GM23338 (cell line): ENCODE data around the gene FAM89B. TPM values are rescaled to one million over a fixed set of nuclear protein-coding genes. Genes with fewer than 3 reads are reported as not detected.

ENCODE experiments used
- ATAC-seq: fragments of 200-7000 bp; cut with Tn5 transposase; 3 replicates; pipeline ENCODE4 v1.9.1; 2020
- DNase-seq: peaks from one replicate; pipeline ENCODE4 v3.0.0-alpha.2; 2015; ENCODE audit warnings: low spot score
- H2AFZ ChIP-seq: fragments of 200-600 bp; sonication (generic); 2 replicates; pipeline ENCODE4 v1.8.0; 2016; ENCODE audit warnings: antibody characterized with exemption, mild to moderate bottlenecking, moderate library complexity
- H3F3A ChIP-seq: fragments of 200-600 bp; sonication (generic); replicated peaks from 2 replicates; pipeline ENCODE4 v1.8.0; 2017; ENCODE audit warnings: antibody characterized with exemption, mixed run types, low read depth
- H3K27ac ChIP-seq: fragments of 200-600 bp; sonication (generic); 2 replicates; pipeline ENCODE4 v1.6.1; 2016; ENCODE audit warnings: low read depth
- H3K27me3 ChIP-seq: fragments of 200-600 bp; sonication (generic); 2 replicates; pipeline ENCODE4 v1.8.0; 2016; ENCODE audit warnings: mild to moderate bottlenecking, mixed run types, moderate library complexity; ENCODE audit not compliant: insufficient read depth
- H3K36me3 ChIP-seq: fragments of 200-600 bp; sonication (generic); 2 replicates; pipeline ENCODE4 v1.8.0; 2016; ENCODE audit warnings: mild to moderate bottlenecking; ENCODE audit not compliant: insufficient read depth
- H3K4me1 ChIP-seq: fragments of 200-600 bp; sonication (generic); 2 replicates; pipeline ENCODE4 v1.8.0; 2016; ENCODE audit warnings: mild to moderate bottlenecking, moderate library complexity; ENCODE audit not compliant: insufficient read depth
- H3K4me2 ChIP-seq: fragments of 200-600 bp; sonication (generic); 2 replicates; pipeline ENCODE4 v1.7.1; 2017; ENCODE audit warnings: mixed run types
- H3K4me3 ChIP-seq: fragments of 200-600 bp; sonication (generic); 2 replicates; pipeline ENCODE4 v1.6.1; 2016; ENCODE audit warnings: mixed run types
- H3K79me2 ChIP-seq: fragments of 200-600 bp; sonication (generic); replicated peaks from 2 replicates; pipeline ENCODE4 v1.8.0; 2017; ENCODE audit warnings: mild to moderate bottlenecking; ENCODE audit not compliant: insufficient read depth
- H3K9me2 ChIP-seq: fragments of 200-600 bp; sonication (generic); 2 replicates; pipeline ENCODE4 v1.8.0; 2017; ENCODE audit not compliant: insufficient read depth
- H4K20me1 ChIP-seq: fragments of 200-600 bp; sonication (generic); replicated peaks from 2 replicates; pipeline ENCODE4 v1.8.0; 2017; ENCODE audit warnings: mild to moderate bottlenecking; ENCODE audit not compliant: insufficient read depth
- H3K27ac Mint-ChIP-seq: 2 replicates; pipeline ENCODE4 v1.8.0; 2020; ENCODE audit warnings: inconsistent platforms, mild to moderate bottlenecking, moderate library complexity, mixed read lengths
- H3K27me3 Mint-ChIP-seq: 3 replicates; pipeline ENCODE4 v1.8.0; 2022; ENCODE audit warnings: low read depth, mild to moderate bottlenecking, moderate library complexity, mixed read lengths, inconsistent platforms; ENCODE audit not compliant: insufficient read depth, poor library complexity
- H3K36me3 Mint-ChIP-seq: 3 replicates; pipeline ENCODE4 v1.8.0; 2021; ENCODE audit warnings: low read depth, mild to moderate bottlenecking, inconsistent platforms, moderate library complexity, mixed read lengths
- H3K4me1 Mint-ChIP-seq: 3 replicates; pipeline ENCODE4 v1.8.0; 2020; ENCODE audit warnings: mild to moderate bottlenecking, inconsistent platforms, mixed read lengths
- H3K4me3 Mint-ChIP-seq: 3 replicates; pipeline ENCODE4 v1.8.0; 2021; ENCODE audit warnings: moderate library complexity, mild to moderate bottlenecking, inconsistent platforms, mixed read lengths
- H3K9me3 Mint-ChIP-seq: 3 replicates; pipeline ENCODE4 v1.8.0; 2020; ENCODE audit warnings: moderate library complexity, mild to moderate bottlenecking, inconsistent platforms, mixed read lengths
- CTCF ChIP-seq, 2 experiments: fragments of 200-600 bp in 1 of 2; sonication (generic) in 1 of 2; conservative IDR thresholded peaks; 2 replicates each; pipeline versions ENCODE4 v1.5.1 to v1.6.1; 2016 to 2017; ENCODE audit warnings: antibody characterized with exemption in 2 of 2, low read depth in 2 of 2, mild to moderate bottlenecking in 2 of 2, moderate library complexity in 1 of 2
- EZH2 ChIP-seq: fragments of 200-600 bp; sonication (generic); IDR thresholded peaks from one replicate; pipeline ENCODE4 v1.8.0; 2017; ENCODE audit warnings: antibody characterized with exemption, mild to moderate bottlenecking, low read depth; ENCODE audit not compliant: unreplicated experiment
- EZH2phosphoT487 ChIP-seq: fragments of 200-600 bp; sonication (generic); IDR thresholded peaks from one replicate; pipeline ENCODE4 v1.8.1; 2018; ENCODE audit warnings: antibody characterized with exemption; ENCODE audit not compliant: unreplicated experiment
- JUNB ChIP-seq: IDR thresholded peaks from one replicate; pipeline ENCODE4 v1.6.1; 2016; ENCODE audit warnings: antibody characterized with exemption; ENCODE audit not compliant: unreplicated experiment
- NANOG ChIP-seq: IDR thresholded peaks from 2 replicates; pipeline ENCODE4 v1.6.1; 2016; ENCODE audit warnings: antibody characterized with exemption, borderline replicate concordance
- POLR2AphosphoS5 ChIP-seq: IDR thresholded peaks from 2 replicates; pipeline ENCODE4 v1.6.1; 2016; ENCODE audit warnings: antibody characterized with exemption, low read depth
- STAT1 ChIP-seq: IDR thresholded peaks from one replicate; pipeline ENCODE4 v1.6.1; 2016; ENCODE audit warnings: antibody characterized with exemption; ENCODE audit not compliant: unreplicated experiment
- ZNF114 ChIP-seq: fragments of 250-450 bp; sonication (Bioruptor Pico); IDR thresholded peaks from 2 replicates; pipeline ENCODE4 v1.5.0; 2020; ENCODE audit warnings: mild to moderate bottlenecking, moderate library complexity
- ZNF331 ChIP-seq: fragments of 250-450 bp; sonication (Bioruptor Pico); IDR thresholded peaks from 2 replicates; pipeline ENCODE4 v1.5.0; 2020; ENCODE audit warnings: low read depth, mild to moderate bottlenecking, moderate library complexity
- polyA plus RNA-seq: library from polyadenylated mRNA; unstranded; fragments of >200 nt; fragmentation: Nextera tagmentation; extraction: Ambion mirVana; gene quantifications from 2 replicates; pipeline ENCODE4 v1.2.1, GENCODE V29; 2016
- total RNA-seq: library from RNA; depleted of rRNA; stranded (reverse); fragments of >200 nt; shearing (Covaris generic); gene quantifications from 2 replicates; pipeline ENCODE4 v1.2.3, GENCODE V29; 2014
- TF ChIP-seq, protein P1 (sequence below): IDR thresholded peaks from one replicate; pipeline ENCODE4 v1.6.1; 2018; ENCODE audit warnings: antibody characterized with exemption; ENCODE audit not compliant: unreplicated experiment

FAM89B gene
- total and polyA plus RNA-seq, 2 experiments from 2014 or later = 13.0 to 18.2 TPM

DNA sequence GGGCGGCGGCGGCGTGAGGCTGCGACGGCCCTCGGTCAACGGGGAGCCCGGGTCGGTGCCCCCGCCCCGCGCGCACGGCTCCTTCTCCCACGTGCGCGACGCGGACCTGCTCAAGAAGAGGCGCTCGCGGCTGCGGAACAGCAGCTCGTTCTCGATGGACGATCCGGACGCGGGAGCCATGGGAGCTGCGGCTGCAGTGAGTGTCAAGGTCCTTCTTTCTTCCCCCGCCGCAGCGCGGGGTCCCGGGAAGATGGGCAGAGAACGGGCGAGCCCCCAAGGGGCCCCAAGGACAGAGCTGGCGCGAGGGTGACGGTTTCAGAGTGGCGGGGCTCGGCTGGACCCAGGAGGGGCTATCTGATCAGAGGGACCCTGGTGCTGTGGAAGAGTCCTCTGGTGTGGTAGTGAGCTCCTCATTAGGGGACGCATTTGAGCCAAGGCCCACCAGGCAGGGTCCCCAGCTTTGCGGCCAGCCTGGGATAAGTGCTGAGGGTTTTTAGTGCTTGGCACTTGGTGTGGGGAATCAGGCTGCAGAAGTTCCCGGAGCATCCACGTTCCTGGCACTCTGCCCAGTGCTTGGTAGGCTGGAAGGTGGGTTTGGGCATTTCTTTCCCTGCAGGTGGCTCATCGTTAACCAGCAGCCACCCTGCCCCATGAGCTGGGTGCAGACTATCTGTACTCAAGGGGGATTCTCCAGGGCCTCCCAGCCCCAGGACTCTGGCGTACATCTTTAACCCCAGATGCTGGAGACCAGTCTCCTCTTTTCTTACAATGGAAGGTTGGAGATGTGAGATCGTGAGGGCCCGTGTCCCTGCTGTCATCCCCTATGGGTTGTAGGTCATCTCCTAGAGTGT, 13.3 kb downstream of the FAM89B start (continued):
- TF ChIP-seq NANOG = no peak
- TF ChIP-seq, protein P1, sequence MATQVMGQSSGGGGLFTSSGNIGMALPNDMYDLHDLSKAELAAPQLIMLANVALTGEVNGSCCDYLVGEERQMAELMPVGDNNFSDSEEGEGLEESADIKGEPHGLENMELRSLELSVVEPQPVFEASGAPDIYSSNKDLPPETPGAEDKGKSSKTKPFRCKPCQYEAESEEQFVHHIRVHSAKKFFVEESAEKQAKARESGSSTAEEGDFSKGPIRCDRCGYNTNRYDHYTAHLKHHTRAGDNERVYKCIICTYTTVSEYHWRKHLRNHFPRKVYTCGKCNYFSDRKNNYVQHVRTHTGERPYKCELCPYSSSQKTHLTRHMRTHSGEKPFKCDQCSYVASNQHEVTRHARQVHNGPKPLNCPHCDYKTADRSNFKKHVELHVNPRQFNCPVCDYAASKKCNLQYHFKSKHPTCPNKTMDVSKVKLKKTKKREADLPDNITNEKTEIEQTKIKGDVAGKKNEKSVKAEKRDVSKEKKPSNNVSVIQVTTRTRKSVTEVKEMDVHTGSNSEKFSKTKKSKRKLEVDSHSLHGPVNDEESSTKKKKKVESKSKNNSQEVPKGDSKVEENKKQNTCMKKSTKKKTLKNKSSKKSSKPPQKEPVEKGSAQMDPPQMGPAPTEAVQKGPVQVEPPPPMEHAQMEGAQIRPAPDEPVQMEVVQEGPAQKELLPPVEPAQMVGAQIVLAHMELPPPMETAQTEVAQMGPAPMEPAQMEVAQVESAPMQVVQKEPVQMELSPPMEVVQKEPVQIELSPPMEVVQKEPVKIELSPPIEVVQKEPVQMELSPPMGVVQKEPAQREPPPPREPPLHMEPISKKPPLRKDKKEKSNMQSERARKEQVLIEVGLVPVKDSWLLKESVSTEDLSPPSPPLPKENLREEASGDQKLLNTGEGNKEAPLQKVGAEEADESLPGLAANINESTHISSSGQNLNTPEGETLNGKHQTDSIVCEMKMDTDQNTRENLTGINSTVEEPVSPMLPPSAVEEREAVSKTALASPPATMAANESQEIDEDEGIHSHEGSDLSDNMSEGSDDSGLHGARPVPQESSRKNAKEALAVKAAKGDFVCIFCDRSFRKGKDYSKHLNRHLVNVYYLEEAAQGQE = no peak

GRCh38 chr11:65586247-65586630, 13.9 kb downstream of the FAM89B start:
- Histone ChIP-seq H3K4me1 (peaks cover 3% of the 10 kb centered on the region; the same call in 1 of the 2 replicates), H3K79me2 (no peaks in the 10 kb centered on the region), H3K4me3 (no peak overlapping the region), H3K36me3 (no peaks in the 10 kb centered on the region), H3K9me2 (no peaks in the 10 kb centered on the region), H3K4me2 (no peak overlapping the region), H3F3A (peaks cover 16% of the 10 kb centered on the region), H4K20me1 (no peaks in the 10 kb centered on the region), H3K27ac (no peak overlapping the region), H2AFZ (no peak overlapping the region), H3K27me3 (peaks cover 73% of the 10 kb centered on the region)
- no peak for DNase-seq
- H3K9me3 Mint-ChIP-seq = no peaks in the 10 kb centered on the region
- no peak overlapping the region for H3K27ac Mint-ChIP-seq
- no peak for ATAC-seq
- H3K4me3 Mint-ChIP-seq = no peak overlapping the region; the same call in 2 of the 3 replicates
- H3K4me1 Mint-ChIP-seq = peaks cover 16% of the 10 kb centered on the region
- peaks cover 68% of the 10 kb centered on the region for H3K27me3 Mint-ChIP-seq
- TF ChIP-seq, protein P1 = no peak
- H3K36me3 Mint-ChIP-seq = peaks cover 2% of the 10 kb centered on the region; the same call in 1 of the 3 replicates

- peaks cover 19% of the 10 kb centered on the region for H3K4me1 Mint-ChIP-seq
- Histone ChIP-seq H3K27me3 (peaks cover 76% of the 10 kb centered on the region), H4K20me1 (no peaks in the 10 kb centered on the region), H3K4me2 (no peak overlapping the region), H3K79me2 (no peaks in the 10 kb centered on the region), H3K36me3 (no peaks in the 10 kb centered on the region), H3K4me1 (peaks cover 5% of the 10 kb centered on the region; the same call in 1 of the 2 replicates), H3K27ac (no peak overlapping the region), H3K4me3 (no peak overlapping the region), H2AFZ (no peak overlapping the region), H3K9me2 (no peaks in the 10 kb centered on the region), H3F3A (peaks cover 18% of the 10 kb centered on the region)
- H3K27ac Mint-ChIP-seq = no peak overlapping the region
- H3K9me3 Mint-ChIP-seq = no peaks in the 10 kb centered on the region
- ATAC-seq = peak; percentile 62
- no peak overlapping the region; the same call in 2 of the 3 replicates for H3K4me3 Mint-ChIP-seq
- peaks cover 2% of the 10 kb centered on the region; the same call in 1 of the 3 replicates for H3K36me3 Mint-ChIP-seq
- H3K27me3 Mint-ChIP-seq = peaks cover 70% of the 10 kb centered on the region
- peak; percentile 59 for DNase-seq
- TF ChIP-seq JUNB = no peak
- TF ChIP-seq ZNF114 (CRISPR knock-in tag) = no peak
- no peak for TF ChIP-seq EZH2
- no peak for TF ChIP-seq EZH2phosphoT487
- TF ChIP-seq CTCF (conservative IDR thresholded peaks at IDR 0.05; ENCODE audit: low read depth in 2 of 2) = no peak
- no peak for TF ChIP-seq POLR2AphosphoS5
- no peak for TF ChIP-seq STAT1
- no peak for TF ChIP-seq ZNF331 (CRISPR knock-in tag)
These were observed 14.3 kb downstream of the FAM89B start for GRCh38 chr11:65586676-65587075.
